ENCODE results near the gene STAM. TPM values are rescaled to one million over a fixed set of nuclear protein-coding genes. Genes with fewer than 3 reads are reported as not detected.
A peak's percentile ranks its signal among the peaks of the same experiment; 100 is the strongest.

STAM gene
- total and polyA plus RNA-seq, 10 donors: 5.6 to 28.6 (median 20.3) TPM

DNA sequence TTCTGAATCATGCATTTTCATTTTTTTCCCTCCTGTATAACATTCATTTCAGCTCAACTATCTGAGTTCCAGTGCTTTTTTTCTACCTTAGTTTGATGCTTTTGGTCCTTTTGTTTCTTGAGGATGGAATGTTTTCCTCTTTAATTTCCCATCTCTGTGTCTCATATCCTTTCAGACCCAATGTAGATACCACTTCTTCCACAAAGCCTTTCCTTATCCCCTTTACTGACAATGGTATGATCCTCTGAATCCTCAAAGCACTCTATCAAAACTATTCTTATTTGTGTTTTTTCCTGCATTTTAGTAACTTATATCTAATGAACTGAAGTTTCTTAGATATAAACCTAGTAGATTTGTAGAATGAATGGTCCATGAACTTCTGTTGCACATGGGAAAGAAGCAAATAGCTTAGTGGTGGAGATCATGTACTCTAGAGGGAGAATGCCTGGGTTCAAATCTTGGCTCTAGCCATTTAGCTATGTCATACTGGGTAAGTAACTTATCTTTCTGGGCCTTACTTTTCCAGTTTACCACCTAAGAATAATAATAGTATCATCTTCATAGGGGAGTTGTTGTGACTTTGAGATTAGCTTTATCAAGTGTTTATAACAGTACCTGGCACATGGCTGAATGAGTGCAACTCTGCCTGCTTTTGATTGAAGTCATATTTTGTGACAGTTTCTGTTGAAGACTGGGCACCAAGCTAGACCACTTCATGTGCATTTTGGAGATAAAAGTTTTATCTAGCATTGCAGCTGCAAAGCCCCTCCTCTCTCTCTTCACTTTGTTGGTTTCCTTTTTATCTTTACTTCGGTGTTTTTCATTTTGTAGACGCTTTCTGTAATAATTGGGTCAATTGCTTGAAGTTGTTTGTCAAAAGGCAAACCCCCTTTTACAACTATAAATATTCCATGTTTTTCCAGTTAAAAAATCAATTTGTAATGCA lies 18.5 kb downstream of the STAM start:
- Histone ChIP-seq H3K27ac (no peak overlapping the region), H3K9me3 (no peaks in the 10 kb centered on the region), H3K4me3 (no peak overlapping the region), H3K36me3 (peaks cover 0 to 31% (median 9%) of the 10 kb centered on the region in 6 donors), H3K27me3 (replicated peaks in 1 of 7) (no peaks in the 10 kb centered on the region), H3K4me1 (peaks cover 0 to 41% (median 3%) of the 10 kb centered on the region in 6 donors)
- intact Hi-C loops (cut with DNase I; ENCODE audit: low total_unique reads): no loop called here
- TF ChIP-seq POLR2AphosphoS5 (IDR thresholded peaks at IDR 0.05) (no peak), CTCF (IDR thresholded peaks at IDR 0.05 in 8 of 11, conservative IDR thresholded peaks at IDR 0.05 in 3 of 11) (no peak), POLR2A (IDR thresholded peaks at IDR 0.05) (no peak)
- DNase-seq: no peak
- WGBS, 5 donors: 26 to 53% (median 40%) methylated on average over 2 of the region's 2 CpGs

DNA sequence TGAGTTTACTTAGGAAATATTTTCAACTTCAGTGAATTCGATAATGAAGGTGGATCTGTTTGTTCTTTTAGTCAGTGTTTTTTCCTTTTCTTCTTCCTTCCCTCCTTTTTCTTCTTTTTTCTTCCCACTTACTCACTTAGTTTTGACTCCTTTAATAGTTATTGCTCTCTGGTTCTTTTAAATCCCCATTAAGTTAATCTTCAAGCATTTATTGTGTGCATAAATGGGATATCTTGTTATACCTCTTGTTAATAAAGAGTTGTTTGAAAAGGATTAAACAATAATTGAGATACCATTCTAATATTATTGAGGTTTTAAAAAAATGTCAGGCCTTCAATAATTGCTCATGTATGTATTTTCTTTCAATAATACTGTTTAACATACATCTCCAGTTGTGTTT lies 19.5 kb downstream of the STAM start:
- no peak for DNase-seq
- Histone ChIP-seq H3K9me3 (no peaks in the 10 kb centered on the region), H3K36me3 (peaks cover 0 to 32% (median 9%) of the 10 kb centered on the region in 6 donors), H3K27me3 (replicated peaks in 1 of 7) (no peaks in the 10 kb centered on the region), H3K27ac (no peak overlapping the region), H3K4me1 (peaks cover 0 to 47% (median 4%) of the 10 kb centered on the region in 6 donors), H3K4me3 (no peak overlapping the region)
- intact Hi-C loops (cut with DNase I; ENCODE audit: low total_unique reads): no loop called here
- WGBS, 5 donors: 46 to 60% (median 57%) methylated on average over 1 of the region's 1 CpG
- TF ChIP-seq POLR2A (IDR thresholded peaks at IDR 0.05): no peak
- no peak for TF ChIP-seq CTCF (IDR thresholded peaks at IDR 0.05 in 8 of 11, conservative IDR thresholded peaks at IDR 0.05 in 3 of 11)
- TF ChIP-seq POLR2AphosphoS5 (IDR thresholded peaks at IDR 0.05): no peak

DNA sequence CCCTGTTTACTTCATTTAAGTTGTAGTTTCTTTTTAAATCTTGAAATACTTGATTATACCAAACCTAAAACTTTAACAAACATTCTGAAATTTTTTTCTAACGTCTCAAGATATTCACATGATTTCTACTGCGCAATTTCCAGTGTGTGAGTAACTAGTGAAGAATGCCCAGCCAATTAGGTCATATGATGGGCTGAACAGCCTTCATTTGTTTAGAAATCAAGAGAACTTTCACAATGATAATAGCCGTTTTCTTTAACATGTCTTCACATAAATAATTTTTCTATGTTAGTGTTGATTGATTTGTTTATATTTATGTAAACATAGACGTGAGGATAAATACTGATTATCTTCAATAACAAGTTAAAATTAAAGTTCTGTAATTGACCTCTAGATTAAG lies 21.8 kb downstream of the STAM start:
- Histone ChIP-seq H3K9me3 (no peaks in the 10 kb centered on the region), H3K27me3 (replicated peaks in 1 of 7) (no peaks in the 10 kb centered on the region), H3K36me3 (peaks cover 0 to 26% (median 7%) of the 10 kb centered on the region in 6 donors), H3K4me3 (no peak overlapping the region), H3K4me1 (peaks cover 0 to 65% (median 15%) of the 10 kb centered on the region in 6 donors), H3K27ac (peak overlapping the region in 4 of 8 donors; percentile 19 to 52 (median 49))
- intact Hi-C loops (cut with DNase I; ENCODE audit: low total_unique reads): no loop called here
- WGBS, 5 donors: 54 to 65% (median 58%) methylated on average over 4 of the region's 4 CpGs
- DNase-seq: no peak
- TF ChIP-seq CTCF (IDR thresholded peaks at IDR 0.05 in 8 of 11, conservative IDR thresholded peaks at IDR 0.05 in 3 of 11) (no peak), POLR2A (IDR thresholded peaks at IDR 0.05) (no peak), POLR2AphosphoS5 (IDR thresholded peaks at IDR 0.05) (no peak)

Data from spleen (tissue), 11 donors.